Stomach (tissue), 9 donors: ENCODE data around the gene BPNT1. TPM values are rescaled to one million over a fixed set of nuclear protein-coding genes. Genes with fewer than 3 reads are reported as not detected.

Experiments used
- DNase-seq, 2 donors: peaks; one replicate each; pipeline versions ENCODE4 v3.0.0 to v3.0.0-alpha.2; 2013 to 2019
- H3K27ac ChIP-seq, 5 donors: fragments of 200-600 bp in 4 of 5; sonication (generic) in 4 of 5; one replicate each; pipeline ENCODE4 v1.5.1; 2013 to 2019; ENCODE audit warnings: mild to moderate bottlenecking in 1 of 5, moderate library complexity in 1 of 5
- H3K27me3 ChIP-seq, 3 donors: fragments of 200-600 bp; sonication (generic); one replicate each; pipeline ENCODE4 v1.5.1; 2017 to 2019; ENCODE audit warnings: mixed run types in 1 of 3
- H3K36me3 ChIP-seq, 4 donors: fragments of 200-600 bp; sonication (generic); 1 replicate in 3 of 4; 2 replicates in 1 of 4; pipeline ENCODE4 v1.5.1; 2016 to 2019
- H3K4me1 ChIP-seq, 4 donors: fragments of 200-600 bp; sonication (generic); one replicate each; pipeline ENCODE4 v1.5.1; 2016 to 2019
- H3K4me3 ChIP-seq, 4 donors: fragments of 200-600 bp; sonication (generic) in 3 of 4; one replicate each; pipeline ENCODE4 v1.5.1; 2016 to 2019; ENCODE audit warnings: mild to moderate bottlenecking in 1 of 4
- H3K9me3 ChIP-seq, 4 donors: fragments of 200-600 bp; sonication (generic); one replicate each; pipeline ENCODE4 v1.5.1; 2016 to 2019
- CTCF ChIP-seq, 7 experiments: fragments of 450-650 bp in 4 of 7; fragments of 200-600 bp in 3 of 7; sonication (generic) in 3 of 7; IDR thresholded peaks; one replicate each; pipeline ENCODE4 v1.5.1; 2016 to 2019; ENCODE audit warnings: antibody characterized with exemption in 7 of 7, control low read depth in 2 of 7, mild to moderate bottlenecking in 1 of 7
- EP300 ChIP-seq: sonication (generic); formaldehyde crosslinking; IDR thresholded peaks from one replicate; pipeline ENCODE4 v1.6.1; 2017; ENCODE audit warnings: antibody characterized with exemption
- POLR2A ChIP-seq, 4 donors: fragments of 450-650 bp; IDR thresholded peaks; one replicate each; pipeline ENCODE4 v1.6.1; 2016; ENCODE audit warnings: antibody characterized with exemption in 4 of 4, control low read depth in 2 of 4, mild to moderate bottlenecking in 1 of 4, moderate library complexity in 1 of 4
- POLR2AphosphoS5 ChIP-seq, 3 donors: sonication (generic); formaldehyde crosslinking; IDR thresholded peaks; one replicate each; pipeline ENCODE4 v1.6.1; 2016; ENCODE audit warnings: antibody characterized with exemption in 3 of 3
- WGBS, 5 donors: extraction: QIAGEN DNeasy Blood & Tissue Kit in 3 of 5; methylation state at CpG; one replicate each; pipeline versions ENCODE4 v1.1.5 to v1.1.7; 2013 to 2018; 5-methylcytosine and 5-hydroxymethylcytosine counted together
- intact Hi-C: fragments of 100-400 bp; cut with DNase I; formaldehyde crosslinking; loops from one replicate; pipeline ENCODE4 v1.15.1; 2023; ENCODE audit warnings: low total_unique reads
- polyA plus RNA-seq, 3 donors: library from polyadenylated mRNA; stranded (reverse); fragments of 200-250 nt; gene quantifications; one replicate each; pipeline ENCODE4 v1.2.3, GENCODE V29; 2013
- total RNA-seq, 5 donors: library from RNA; depleted of rRNA; stranded (reverse); fragments of >200 nt; gene quantifications; one replicate each; pipeline versions ENCODE4 v1.1.0 to v1.2.3, GENCODE V29; 2014 to 2016
- donor health status: healthy with polysubstance abuse.
- donor health status: Bipolar disorder and iron deficiency.
- donor health status: healthy.

BPNT1 gene
- total and polyA plus RNA-seq, 8 donors: 7.0 to 28.0 (median 19.8) TPM

- Histone ChIP-seq H3K27me3 (no peaks in the 10 kb centered on the region), H3K9me3 (no peaks in the 10 kb centered on the region), H3K27ac (no peak overlapping the region), H3K4me1 (peaks cover 0 to 23% (median 8%) of the 10 kb centered on the region in 4 donors), H3K4me3 (no peak overlapping the region), H3K36me3 (peaks cover 0 to 10% (median 2%) of the 10 kb centered on the region in 4 donors)
- intact Hi-C loops: no loop called here
- peak in 1 of 2 donors; percentile 15 for DNase-seq
- 76 to 94% (median 91%) methylated on average over 1 of the region's 1 CpG for WGBS, 5 donors
- TF ChIP-seq POLR2A (IDR thresholded peaks at IDR 0.05) (no peak), POLR2AphosphoS5 (IDR thresholded peaks at IDR 0.05) (no peak)
Measured at GRCh38 chr1:220084460-220084859, 5.1 kb downstream of the BPNT1 start.

GRCh38 chr1:220077887-220078286, 11.7 kb downstream of the BPNT1 start:
- intact Hi-C loops: no loop called here
- no peak for TF ChIP-seq POLR2AphosphoS5 (IDR thresholded peaks at IDR 0.05)
- TF ChIP-seq POLR2A (IDR thresholded peaks at IDR 0.05): no peak
- TF ChIP-seq CTCF (IDR thresholded peaks at IDR 0.05): no peak
- TF ChIP-seq EP300: no peak
- WGBS, 5 donors: 98 to 100% (median 98%) methylated on average over 3 of the region's 3 CpGs

GRCh38 chr1:220076861-220077762, 12.5 kb downstream of the BPNT1 start:
- no peak for DNase-seq
- H3K27me3 ChIP-seq: no peaks in the 10 kb centered on the region
- no peaks in the 10 kb centered on the region for H3K9me3 ChIP-seq
- WGBS, 5 donors: 86 to 93% (median 90%) methylated on average over 4 of the region's 4 CpGs
- intact Hi-C loops: no loop called here
- no peak overlapping the region for H3K4me3 ChIP-seq
- H3K27ac ChIP-seq: no peak overlapping the region
- H3K4me1 ChIP-seq: no peaks in the 10 kb centered on the region
- H3K36me3 ChIP-seq: peaks cover 11 to 51% (median 32%) of the 10 kb centered on the region in 4 donors
- TF ChIP-seq POLR2A (IDR thresholded peaks at IDR 0.05) (no peak), EP300 (no peak), CTCF (IDR thresholded peaks at IDR 0.05) (no peak), POLR2AphosphoS5 (IDR thresholded peaks at IDR 0.05) (no peak)

More at GRCh38 chr1:220077887-220078286, 11.7 kb downstream of the BPNT1 start:
- H3K9me3 ChIP-seq: no peaks in the 10 kb centered on the region
- no peaks in the 10 kb centered on the region for H3K27me3 ChIP-seq
- no peak for DNase-seq
- H3K27ac ChIP-seq: no peak overlapping the region
- H3K4me3 ChIP-seq: no peak overlapping the region
- H3K4me1 ChIP-seq: no peaks in the 10 kb centered on the region
- peaks cover 5 to 43% (median 24%) of the 10 kb centered on the region in 4 donors for H3K36me3 ChIP-seq

GRCh38 chr1:220067269-220068204, 22.1 kb downstream of the BPNT1 start:
- H3K27me3 ChIP-seq: no peaks in the 10 kb centered on the region
- no peak overlapping the region for H3K27ac ChIP-seq
- H3K9me3 ChIP-seq: no peaks in the 10 kb centered on the region
- 94 to 96% (median 94%) methylated on average over 3 of the region's 3 CpGs for WGBS, 5 donors
- no peaks in the 10 kb centered on the region for H3K4me1 ChIP-seq
- H3K4me3 ChIP-seq: no peak overlapping the region
- intact Hi-C loops: no loop called here
- H3K36me3 ChIP-seq: peaks cover 23 to 91% (median 88%) of the 10 kb centered on the region in 4 donors
- DNase-seq: no peak
- TF ChIP-seq POLR2AphosphoS5 (IDR thresholded peaks at IDR 0.05): no peak
- TF ChIP-seq POLR2A (IDR thresholded peaks at IDR 0.05): no peak
- TF ChIP-seq CTCF (IDR thresholded peaks at IDR 0.05): no peak
- no peak for TF ChIP-seq EP300
